Measurements from ENCODE around the gene PRDM5. TPM values are rescaled to one million over a fixed set of nuclear protein-coding genes. Genes with fewer than 3 reads are reported as not detected.
"Not testable (repeated sequence)": the region's sequence is repeated elsewhere in the genome, so short reads cannot be mapped to it uniquely, and the experiment has no call there.

The PRDM5 gene
- total RNA-seq, 4 donors from 2014 or later: 1.2 to 6.9 (median 4.4) TPM

GRCh38 chr4:120653804-120654573, 268.5 kb downstream of the PRDM5 start:
- H3K4me3 ChIP-seq (ENCODE audit: low read depth, poor library complexity, severe bottlenecking): no peak overlapping the region
- DNase-seq (ENCODE audit: low spot score in 2 of 2): no peak
- TF ChIP-seq CTCF (IDR thresholded peaks at IDR 0.05): no peak
- no peak for TF ChIP-seq POLR2A (IDR thresholded peaks at IDR 0.05)
- intact Hi-C loops (cut with DNase I; ENCODE audit: low total_unique reads): no loop called here
- 85 to 93% methylated on average over 2 of the region's 2 CpGs for WGBS, 2 donors

- DNase-seq (ENCODE audit: low spot score in 2 of 2); intact Hi-C loops (cut with DNase I; ENCODE audit: low total_unique reads); H3K4me3 ChIP-seq (ENCODE audit: low read depth, poor library complexity, severe bottlenecking): not testable (repeated sequence)
- WGBS, 2 donors: 88 to 97% methylated on average over 9 to 10 of the region's 10 CpGs
These were observed 274.2 kb downstream of the PRDM5 start for GRCh38 chr4:120648336-120648735.

Other genes starting within 250 kb of the PRDM5 start
- gene NDNF, start 149.8 kb upstream of the PRDM5 start, total RNA-seq: 1 to 10 TPM; 2.9 to 6.7 (median 4.8) TPM
- not detected for gene TNIP3, start 241.6 kb upstream of the PRDM5 start, total RNA-seq